SU-DHL-6 (cell line): ENCODE results near the gene LIG3.

Experiments used
- H2AFZ ChIP-seq: fragments of 200-600 bp; sonication (generic); 2 replicates; pipeline ENCODE4 v1.6.1; 2014; ENCODE audit warnings: low read depth, mild to moderate bottlenecking, moderate library complexity, mixed read lengths, antibody characterized with exemption, low read length; ENCODE audit not compliant: severe bottlenecking
- H3F3A ChIP-seq: fragments of 200-600 bp; shearing (Covaris generic); 2 replicates; pipeline ENCODE4 v1.6.0; 2016; ENCODE audit warnings: antibody characterized with exemption, mild to moderate bottlenecking; ENCODE audit not compliant: insufficient read depth
- H3K27ac ChIP-seq: fragments of 200-600 bp; sonication (generic); 2 replicates; pipeline ENCODE4 v1.5.1; 2016; ENCODE audit warnings: low read depth, mild to moderate bottlenecking, low read length, moderate library complexity, mixed read lengths
- H3K27me3 ChIP-seq: fragments of 200-600 bp; sonication (generic), shearing (Covaris generic); 2 replicates; pipeline ENCODE4 v1.6.0; 2014; ENCODE audit warnings: mild to moderate bottlenecking, low read length
- H3K36me3 ChIP-seq: fragments of 200-600 bp; sonication (generic); 2 replicates; pipeline ENCODE4 v1.6.1; 2014; ENCODE audit warnings: mild to moderate bottlenecking, low read length, mixed read lengths
- H3K4me2 ChIP-seq: fragments of 300-600, 200-600 bp; shearing (Covaris generic), sonication (generic); 2 replicates; pipeline ENCODE4 v1.6.0; 2014; ENCODE audit warnings: low read length, low read depth, mild to moderate bottlenecking; ENCODE audit not compliant: poor library complexity, severe bottlenecking
- H3K4me3 ChIP-seq: fragments of 200-600 bp; sonication (generic); 2 replicates; pipeline ENCODE4 v1.5.1; 2014; ENCODE audit warnings: antibody characterized with exemption, low read length, mild to moderate bottlenecking, mixed read lengths; ENCODE audit not compliant: insufficient read depth, poor library complexity, severe bottlenecking
- H3K79me2 ChIP-seq: fragments of 200-600 bp; sonication (generic); 2 replicates; pipeline ENCODE4 v1.6.1; 2014; ENCODE audit warnings: mild to moderate bottlenecking, low read length, moderate library complexity; ENCODE audit not compliant: insufficient read depth
- H3K9ac ChIP-seq: fragments of 200-600 bp; sonication (generic); 2 replicates; pipeline ENCODE4 v1.7.0; 2014; ENCODE audit warnings: mild to moderate bottlenecking, low read length
- H3K9me2 ChIP-seq: fragments of 200-600 bp; sonication (generic); replicated peaks from 2 replicates; pipeline ENCODE4 v1.6.1; 2014; ENCODE audit warnings: low read length; ENCODE audit not compliant: insufficient read depth
- H3K9me3 ChIP-seq: fragments of 200-600 bp; sonication (generic); 2 replicates; pipeline ENCODE4 v1.6.1; 2014; ENCODE audit warnings: low read length, mixed read lengths; ENCODE audit not compliant: insufficient read depth
- H4K20me1 ChIP-seq: fragments of 200-600 bp; sonication (generic); 2 replicates; pipeline ENCODE4 v1.6.1; 2014; ENCODE audit warnings: low read depth, mild to moderate bottlenecking, antibody characterized with exemption, low read length, moderate library complexity, mixed read lengths
- EZH2phosphoT487 ChIP-seq: fragments of 200-600 bp; sonication (generic), shearing (Covaris generic); conservative IDR thresholded peaks from 2 replicates; pipeline ENCODE4 v1.6.1; 2018; ENCODE audit warnings: mild to moderate bottlenecking, antibody characterized with exemption, low read length, moderate library complexity, mixed read lengths
- TF ChIP-seq, protein P1 (sequence below): fragments of 200-600 bp; sonication (generic); IDR thresholded peaks from one replicate; pipeline ENCODE4 v1.5.1; 2017; ENCODE audit warnings: antibody characterized with exemption, mild to moderate bottlenecking, low read length, moderate library complexity; ENCODE audit not compliant: insufficient read depth, poor library complexity, severe bottlenecking

LIG3 gene

DNA sequence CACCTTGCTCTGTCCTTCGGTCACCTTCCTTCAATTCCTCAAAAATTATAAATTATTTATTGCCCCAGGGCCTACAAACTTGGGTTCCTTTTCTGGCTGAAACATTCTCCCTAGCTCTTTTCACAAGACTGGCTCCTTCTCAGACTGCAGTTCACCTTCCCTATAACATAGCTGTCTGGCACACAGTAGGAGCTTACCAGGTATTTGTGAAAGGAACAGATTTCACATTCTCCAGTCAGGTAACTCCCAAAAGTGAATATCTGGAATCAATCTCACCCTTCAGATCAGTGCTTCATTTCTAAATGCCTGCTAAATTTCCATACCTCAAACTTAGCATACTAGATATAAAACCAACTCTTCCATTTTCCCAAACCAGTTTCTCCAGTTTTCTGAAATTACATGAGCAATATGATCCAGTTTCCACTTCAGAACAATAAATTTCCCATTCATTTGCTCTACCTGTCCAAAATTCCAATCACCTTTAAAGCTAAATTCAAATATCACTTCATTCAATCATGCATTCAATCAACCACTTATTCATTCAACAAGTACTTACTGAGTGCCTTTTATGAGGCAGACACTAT is 77.1 kb downstream of the LIG3 start:
- Histone ChIP-seq H2AFZ (no peak overlapping the region), H4K20me1 (no peaks in the 10 kb centered on the region), H3K79me2 (no peaks in the 10 kb centered on the region), H3K9me2 (no peaks in the 10 kb centered on the region), H3K9me3 (no peaks in the 10 kb centered on the region), H3K27ac (no peak overlapping the region), H3K4me3 (no peak overlapping the region), H3K9ac (no peak overlapping the region), H3K36me3 (no peaks in the 10 kb centered on the region), H3K4me2 (no peak overlapping the region), H3K27me3 (no peaks in the 10 kb centered on the region), H3F3A (no peaks in the 10 kb centered on the region)
- TF ChIP-seq, protein P1, sequence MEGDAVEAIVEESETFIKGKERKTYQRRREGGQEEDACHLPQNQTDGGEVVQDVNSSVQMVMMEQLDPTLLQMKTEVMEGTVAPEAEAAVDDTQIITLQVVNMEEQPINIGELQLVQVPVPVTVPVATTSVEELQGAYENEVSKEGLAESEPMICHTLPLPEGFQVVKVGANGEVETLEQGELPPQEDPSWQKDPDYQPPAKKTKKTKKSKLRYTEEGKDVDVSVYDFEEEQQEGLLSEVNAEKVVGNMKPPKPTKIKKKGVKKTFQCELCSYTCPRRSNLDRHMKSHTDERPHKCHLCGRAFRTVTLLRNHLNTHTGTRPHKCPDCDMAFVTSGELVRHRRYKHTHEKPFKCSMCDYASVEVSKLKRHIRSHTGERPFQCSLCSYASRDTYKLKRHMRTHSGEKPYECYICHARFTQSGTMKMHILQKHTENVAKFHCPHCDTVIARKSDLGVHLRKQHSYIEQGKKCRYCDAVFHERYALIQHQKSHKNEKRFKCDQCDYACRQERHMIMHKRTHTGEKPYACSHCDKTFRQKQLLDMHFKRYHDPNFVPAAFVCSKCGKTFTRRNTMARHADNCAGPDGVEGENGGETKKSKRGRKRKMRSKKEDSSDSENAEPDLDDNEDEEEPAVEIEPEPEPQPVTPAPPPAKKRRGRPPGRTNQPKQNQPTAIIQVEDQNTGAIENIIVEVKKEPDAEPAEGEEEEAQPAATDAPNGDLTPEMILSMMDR = no peak
- TF ChIP-seq EZH2phosphoT487 = no peak
